SU-DHL-6 (cell line): ENCODE measurements around the gene CARD10.

Experiments
- CTCF ChIP-seq: fragments of 200-600 bp; sonication (generic); IDR thresholded peaks from one replicate; pipeline ENCODE4 v1.5.1; 2017; ENCODE audit warnings: antibody characterized with exemption, mild to moderate bottlenecking, low read length, moderate library complexity; ENCODE audit not compliant: insufficient read depth, poor library complexity, severe bottlenecking
- EZH2phosphoT487 ChIP-seq: fragments of 200-600 bp; sonication (generic), shearing (Covaris generic); conservative IDR thresholded peaks from 2 replicates; pipeline ENCODE4 v1.6.1; 2018; ENCODE audit warnings: mild to moderate bottlenecking, antibody characterized with exemption, low read length, moderate library complexity, mixed read lengths

GRCh38 chr22:37471727-37472417 is 47.3 kb downstream of the CARD10 start:
- TF ChIP-seq CTCF, result no peak
- TF ChIP-seq EZH2phosphoT487, result no peak
